Activated CD8-positive, alpha-beta memory T cell treated with anti-CD3 and anti-CD28 coated beads, Interleukin-2, amount 10 ng/mL, durations not matched to agents 7 days and 5 days (primary cell): Measurements from ENCODE around the gene CEMIP2. TPM values are rescaled to one million over a fixed set of nuclear protein-coding genes. Genes with fewer than 3 reads are reported as not detected.
"Not testable (repeated sequence)": the region's sequence is repeated elsewhere in the genome, so short reads cannot be mapped to it uniquely, and the experiment has no call there.

Source experiments
- ATAC-seq: fragments of 150-1000 bp; cut with Tn5 transposase; one replicate; pipeline ENCODE4 v1.10.0; 2021; ENCODE audit warnings: moderate library complexity
- CTCF ChIA-PET: fragments of 350-600 bp; sonication (Branson Sonifier 250); formaldehyde crosslinking; loops from one replicate; lab custom pipeline; 2021; ENCODE audit warnings: antibody characterized with exemption; lab: Charles Lee
- DNase-seq: peaks from one replicate; pipeline ENCODE4 v3.0.0-alpha.2; 2020
- H3K27ac Mint-ChIP-seq: one replicate; pipeline ENCODE4 v1.8.0; 2021; ENCODE audit warnings: mild to moderate bottlenecking, mixed read lengths
- H3K27me3 Mint-ChIP-seq: one replicate; pipeline ENCODE4 v1.8.0; 2021; ENCODE audit warnings: mixed read lengths
- H3K36me3 Mint-ChIP-seq: one replicate; pipeline ENCODE4 v1.8.0; 2021; ENCODE audit warnings: mild to moderate bottlenecking, mixed read lengths
- H3K4me1 Mint-ChIP-seq: one replicate; pipeline ENCODE4 v1.8.0; 2021; ENCODE audit warnings: mixed read lengths
- H3K4me3 Mint-ChIP-seq: one replicate; pipeline ENCODE4 v1.8.0; 2021; ENCODE audit warnings: mild to moderate bottlenecking, moderate library complexity, mixed read lengths
- H3K9me3 Mint-ChIP-seq: one replicate; pipeline ENCODE4 v1.8.0; 2022; ENCODE audit warnings: low read depth, mixed read lengths
- total RNA-seq, 2 experiments: library from RNA; stranded (reverse); gene quantifications; one replicate each; pipeline ENCODE4 v1.2.3, GENCODE V29; 2021

Gene CEMIP2
- total RNA-seq, 2 experiments from 2014 or later = 57.0 to 78.8 TPM

DNA sequence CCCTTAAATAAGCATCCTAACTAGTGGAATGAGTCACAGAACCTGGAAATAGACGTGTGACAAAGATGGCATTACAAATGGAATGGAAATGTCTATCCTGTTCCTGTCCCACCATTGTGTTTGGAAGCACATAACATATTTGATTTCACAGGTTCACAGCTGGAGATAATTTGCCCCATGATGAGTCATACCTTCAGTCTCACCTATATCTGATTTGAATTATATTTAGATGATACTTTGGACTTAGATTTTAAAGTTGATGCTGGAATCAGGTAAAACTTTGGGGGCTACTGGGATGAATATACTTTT lies 92.5 kb downstream of the CEMIP2 start:
- DNase-seq = no peak
- Mint-ChIP-seq H3K36me3 (peaks cover 7% of the 10 kb centered on the region), H3K27ac (no peak overlapping the region), H3K9me3 (no peaks in the 10 kb centered on the region), H3K4me3 (no peak overlapping the region), H3K4me1 (peaks cover 8% of the 10 kb centered on the region), H3K27me3 (no peaks in the 10 kb centered on the region)
- ATAC-seq = no peak
- CTCF ChIA-PET = no interaction called here

DNA sequence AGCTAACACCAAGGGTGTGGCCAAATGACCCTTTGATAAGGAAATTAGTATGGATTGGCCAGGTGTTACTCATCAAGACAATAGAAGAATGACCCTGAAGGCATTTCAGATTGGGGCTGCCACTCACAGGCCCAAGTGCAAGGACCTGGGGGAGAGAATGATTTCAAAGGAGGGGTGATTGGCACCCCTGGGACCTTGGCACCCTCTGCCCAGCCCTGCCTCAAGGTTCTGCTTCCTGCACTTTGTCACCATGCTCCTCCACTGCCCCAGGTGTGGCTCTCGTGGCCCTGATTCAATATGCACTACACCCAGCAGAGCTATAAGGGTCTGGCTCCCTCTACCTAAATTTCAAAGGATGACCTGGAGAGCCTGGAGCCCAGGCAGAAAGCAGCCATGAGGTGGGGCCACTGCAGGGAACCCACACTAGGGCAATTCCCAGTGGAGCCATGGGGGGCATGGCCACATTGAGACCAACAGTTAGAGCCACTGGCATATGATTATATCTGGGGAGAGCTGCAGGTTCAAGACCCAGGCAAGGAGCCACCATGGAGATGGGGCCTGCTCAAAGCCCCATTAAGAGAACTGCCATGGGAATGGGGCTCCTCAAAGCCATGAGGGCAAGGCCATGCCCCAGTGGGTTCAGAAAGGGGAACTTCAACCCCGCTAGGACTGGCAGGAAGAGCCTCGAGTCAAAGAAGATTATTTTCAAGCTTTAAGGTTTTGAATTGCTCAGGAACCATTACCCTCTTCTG lies 93.0 kb downstream of the CEMIP2 start:
- H3K9me3 Mint-ChIP-seq = no peaks in the 10 kb centered on the region
- H3K27me3 Mint-ChIP-seq = no peaks in the 10 kb centered on the region
- H3K4me1 Mint-ChIP-seq = peaks cover 8% of the 10 kb centered on the region
- ATAC-seq (no peak), DNase-seq (no peak)
- CTCF ChIA-PET = no interaction called here
- H3K4me3 Mint-ChIP-seq = no peak overlapping the region
- peaks cover 7% of the 10 kb centered on the region for H3K36me3 Mint-ChIP-seq
- no peak overlapping the region for H3K27ac Mint-ChIP-seq

DNA sequence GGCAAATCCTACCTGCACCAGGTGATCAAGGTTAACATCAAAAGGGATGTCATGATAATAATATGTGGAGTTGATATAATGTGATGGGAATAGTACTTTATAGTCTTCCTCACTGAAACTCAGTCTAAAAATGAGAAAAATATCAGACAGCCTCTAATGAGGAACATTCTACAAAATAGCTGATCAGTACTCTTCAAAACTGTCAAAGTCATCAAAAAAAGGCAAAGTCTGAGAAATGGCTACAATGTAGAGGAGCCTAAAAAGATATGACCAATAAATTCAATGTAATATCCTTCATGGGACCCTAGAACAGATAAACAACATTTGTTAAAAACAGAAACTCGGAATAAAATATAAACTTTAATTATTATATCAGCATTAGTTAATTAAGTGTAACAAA lies 95.7 kb downstream of the CEMIP2 start:
- ATAC-seq = no peak
- CTCF ChIA-PET = no interaction called here
- no peak overlapping the region for H3K27ac Mint-ChIP-seq
- no peaks in the 10 kb centered on the region for H3K9me3 Mint-ChIP-seq
- peaks cover 9% of the 10 kb centered on the region for H3K27me3 Mint-ChIP-seq
- peaks cover 3% of the 10 kb centered on the region for H3K4me1 Mint-ChIP-seq
- no peak overlapping the region for H3K4me3 Mint-ChIP-seq
- peaks cover 8% of the 10 kb centered on the region for H3K36me3 Mint-ChIP-seq
- no peak for DNase-seq

DNA sequence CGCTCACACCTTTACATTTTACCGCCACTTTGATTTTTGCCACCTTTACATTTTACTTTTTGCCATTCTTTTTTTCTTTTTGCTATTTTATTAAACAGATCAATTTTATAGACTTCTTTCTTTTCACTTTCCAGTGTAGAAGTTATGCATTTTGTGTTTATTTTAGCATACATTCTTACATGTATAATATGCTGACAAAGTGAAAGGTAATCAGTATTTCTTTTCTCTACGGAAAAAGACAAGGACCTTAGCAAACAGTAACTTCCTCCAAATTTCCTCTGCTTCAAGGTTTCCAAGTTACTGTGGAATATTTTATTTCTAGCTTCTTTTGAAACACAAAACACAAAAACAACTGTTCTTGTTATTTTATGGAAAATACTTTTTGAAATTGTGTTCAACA lies 97.0 kb downstream of the CEMIP2 start:
- peaks cover 2% of the 10 kb centered on the region for H3K36me3 Mint-ChIP-seq
- no peak for ATAC-seq
- CTCF ChIA-PET = no interaction called here
- no peak overlapping the region for H3K4me3 Mint-ChIP-seq
- H3K4me1 Mint-ChIP-seq = no peaks in the 10 kb centered on the region
- H3K9me3 Mint-ChIP-seq = no peaks in the 10 kb centered on the region
- H3K27ac Mint-ChIP-seq = no peak overlapping the region
- H3K27me3 Mint-ChIP-seq = peaks cover 9% of the 10 kb centered on the region
- DNase-seq = no peak

DNA sequence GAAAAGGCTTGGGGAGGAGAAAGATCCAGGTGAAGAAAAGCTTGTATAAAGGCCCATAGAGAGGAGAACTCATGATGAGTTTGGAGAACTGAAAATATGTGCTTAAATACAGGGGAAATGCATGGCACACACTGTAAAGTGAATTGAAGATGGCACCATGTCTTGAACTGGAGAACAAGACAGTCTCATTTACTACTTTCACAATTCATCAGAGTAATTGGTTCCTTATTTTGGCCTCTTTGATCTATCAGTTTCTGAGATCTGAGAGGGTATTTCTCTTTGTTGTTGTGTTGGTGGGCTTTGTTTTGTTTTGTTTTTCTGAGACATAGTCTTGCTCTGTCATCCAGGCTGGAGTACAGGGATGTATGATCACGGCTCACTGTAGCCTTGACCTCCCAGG lies 98.2 kb downstream of the CEMIP2 start:
- H3K27ac Mint-ChIP-seq = no peak overlapping the region
- CTCF ChIA-PET = interaction anchor here (1.6 kb wide), 1 partner anchor 10 kb away, joined by 3 read pairs; no protein-coding TSS in a partner anchor
- H3K4me3 Mint-ChIP-seq = no peak overlapping the region
- H3K27me3 Mint-ChIP-seq = peaks cover 9% of the 10 kb centered on the region
- peaks cover 2% of the 10 kb centered on the region for H3K36me3 Mint-ChIP-seq
- DNase-seq = no peak
- H3K4me1 Mint-ChIP-seq = no peaks in the 10 kb centered on the region
- ATAC-seq = no peak
- no peaks in the 10 kb centered on the region for H3K9me3 Mint-ChIP-seq

DNA sequence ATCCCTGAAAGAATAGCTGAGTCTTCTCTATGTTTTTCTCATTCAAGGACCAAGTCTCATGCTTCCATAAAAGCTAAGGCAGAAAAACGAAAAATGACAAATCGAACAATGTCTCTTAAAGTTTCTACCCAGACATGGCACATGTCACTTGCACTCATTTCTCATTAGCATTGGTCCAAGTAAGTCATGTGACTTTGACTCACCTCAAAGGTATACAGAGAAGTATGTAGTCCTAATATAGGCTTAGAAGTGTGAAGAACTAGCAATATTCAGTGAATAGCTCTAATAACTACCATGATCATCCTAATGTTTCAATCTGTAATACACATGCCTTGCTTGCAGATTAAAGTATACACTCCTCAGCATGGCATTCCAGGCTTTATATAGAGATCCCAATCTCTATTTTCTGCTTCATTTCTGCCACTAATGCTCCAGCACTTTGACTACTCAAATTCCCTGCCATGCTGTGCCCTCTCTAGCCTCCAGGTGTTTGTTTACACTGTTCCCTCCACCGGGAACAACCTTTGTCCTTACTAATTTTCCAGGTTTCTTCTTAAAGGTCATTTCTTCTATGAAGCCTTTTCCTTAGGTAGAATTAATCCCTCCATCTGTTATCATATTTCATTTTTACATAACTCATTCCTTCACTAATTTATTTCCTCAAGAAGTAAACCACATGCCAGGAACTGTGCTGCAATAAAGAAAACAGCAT lies 98.9 kb downstream of the CEMIP2 start:
- DNase-seq (no peak), ATAC-seq (no peak)
- no peak overlapping the region for H3K27ac Mint-ChIP-seq
- H3K36me3 Mint-ChIP-seq = peaks cover 2% of the 10 kb centered on the region
- CTCF ChIA-PET = interaction anchor here (1.6 kb wide), 1 partner anchor 10 kb away, joined by 3 read pairs; no protein-coding TSS in a partner anchor
- H3K9me3 Mint-ChIP-seq = no peaks in the 10 kb centered on the region
- peaks cover 9% of the 10 kb centered on the region for H3K27me3 Mint-ChIP-seq
- no peak overlapping the region for H3K4me3 Mint-ChIP-seq
- H3K4me1 Mint-ChIP-seq = no peaks in the 10 kb centered on the region

DNA sequence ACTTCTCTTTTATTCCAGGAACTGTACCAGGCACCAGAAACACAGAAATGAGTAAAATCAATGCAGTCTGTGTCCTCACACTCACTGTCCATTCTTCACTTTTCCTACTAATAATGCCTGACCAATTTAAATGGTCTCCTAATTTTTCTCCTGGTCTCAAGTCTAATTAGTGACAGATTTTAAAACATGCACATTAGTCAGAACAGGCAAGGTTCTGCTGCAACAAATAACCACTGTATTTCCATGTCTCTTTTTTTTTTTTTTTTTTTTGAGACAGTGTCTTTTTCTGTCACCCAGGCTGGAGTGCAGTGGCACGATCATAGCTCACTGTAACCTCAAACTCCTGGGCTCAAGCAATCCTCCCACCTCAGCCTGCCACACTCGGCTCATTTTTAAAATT lies 99.6 kb downstream of the CEMIP2 start:
- Mint-ChIP-seq H3K36me3 (peaks cover 2% of the 10 kb centered on the region), H3K4me3 (no peak overlapping the region), H3K27ac (no peak overlapping the region), H3K4me1 (no peaks in the 10 kb centered on the region), H3K27me3 (peaks cover 12% of the 10 kb centered on the region), H3K9me3 (no peaks in the 10 kb centered on the region)
- ATAC-seq (no peak), DNase-seq (no peak)
- CTCF ChIA-PET = interaction anchor here (1.6 kb wide), 1 partner anchor 11 kb away, joined by 3 read pairs; no protein-coding TSS in a partner anchor

DNA sequence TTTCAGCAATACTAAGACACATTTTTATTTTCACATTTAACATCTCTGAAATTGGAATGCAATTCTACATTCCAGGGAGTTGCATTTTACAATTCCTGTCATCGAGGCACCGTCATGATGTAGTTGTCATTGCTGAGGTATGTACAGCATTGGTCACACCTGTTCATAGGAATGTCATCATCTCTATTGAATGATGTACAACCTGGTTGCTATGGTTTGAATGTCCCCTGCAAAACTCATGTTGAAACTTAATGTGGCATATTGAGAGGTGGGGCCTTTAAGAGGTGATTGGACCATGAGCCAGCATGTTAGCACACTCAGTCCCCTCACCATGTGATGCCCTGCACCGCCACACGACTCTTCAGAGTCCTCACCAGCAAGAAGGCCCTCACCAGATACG lies 103.1 kb downstream of the CEMIP2 start:
- H3K36me3 Mint-ChIP-seq = peaks cover 2% of the 10 kb centered on the region
- CTCF ChIA-PET = interaction anchor here (1.0 kb wide), 1 partner anchor 31 kb away, joined by 3 read pairs; no protein-coding TSS in a partner anchor
- no peak for DNase-seq
- no peak for ATAC-seq
- H3K27me3 Mint-ChIP-seq = peaks cover 12% of the 10 kb centered on the region
- H3K4me1 Mint-ChIP-seq = peaks cover 1% of the 10 kb centered on the region
- H3K4me3 Mint-ChIP-seq = no peak overlapping the region
- H3K27ac Mint-ChIP-seq = no peak overlapping the region
- no peaks in the 10 kb centered on the region for H3K9me3 Mint-ChIP-seq

DNA sequence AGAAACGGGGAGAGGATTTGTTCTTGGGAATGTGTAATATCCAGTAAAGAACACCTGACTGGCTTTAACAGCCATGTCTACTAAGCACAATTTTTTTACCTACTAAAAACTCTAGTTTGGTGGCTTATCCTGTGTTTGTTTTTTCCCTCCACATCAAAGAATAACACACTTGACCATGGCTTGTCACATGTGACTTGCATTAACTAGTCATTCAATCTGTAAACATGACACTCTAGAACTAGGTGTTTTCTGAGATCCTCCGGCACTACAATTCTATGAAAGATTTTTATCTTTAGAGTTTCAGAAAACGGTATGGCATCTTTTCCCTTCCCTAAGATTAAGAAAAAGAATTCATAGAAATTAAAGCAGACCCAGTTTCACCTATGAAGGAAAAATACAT lies 103.7 kb downstream of the CEMIP2 start:
- H3K9me3 Mint-ChIP-seq = no peaks in the 10 kb centered on the region
- CTCF ChIA-PET = no interaction called here
- no peak for ATAC-seq
- no peak overlapping the region for H3K4me3 Mint-ChIP-seq
- peaks cover 2% of the 10 kb centered on the region for H3K36me3 Mint-ChIP-seq
- H3K27me3 Mint-ChIP-seq = peaks cover 7% of the 10 kb centered on the region
- peaks cover 1% of the 10 kb centered on the region for H3K4me1 Mint-ChIP-seq
- H3K27ac Mint-ChIP-seq = no peak overlapping the region
- DNase-seq = no peak

DNA sequence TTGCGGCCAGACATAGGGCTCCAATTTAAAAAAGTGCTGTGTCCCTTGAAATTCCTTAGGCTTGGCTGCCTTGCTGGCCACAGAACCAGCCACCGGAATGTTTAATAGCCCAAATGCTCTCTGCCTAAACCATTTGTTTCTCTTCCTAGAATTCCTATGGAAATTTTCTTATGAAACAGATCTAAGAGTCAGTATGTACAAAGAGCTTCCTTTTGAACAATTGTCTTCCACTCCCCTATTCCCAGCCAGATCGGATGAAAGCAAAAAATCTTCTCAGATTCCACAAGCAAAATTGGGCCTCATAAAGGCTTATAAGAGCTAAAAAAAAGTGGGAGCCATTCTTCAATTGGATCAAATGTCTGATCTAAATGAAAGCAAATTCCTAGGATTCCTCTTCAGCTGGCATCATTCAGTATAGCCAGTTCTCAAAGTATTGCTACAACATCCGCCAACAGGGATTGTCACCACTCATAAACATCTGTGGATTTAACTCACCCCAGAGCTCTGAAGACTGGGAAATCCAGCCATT lies 104.3 kb downstream of the CEMIP2 start:
- Mint-ChIP-seq H3K9me3 (no peaks in the 10 kb centered on the region), H3K27ac (no peak overlapping the region), H3K27me3 (peaks cover 5% of the 10 kb centered on the region), H3K4me1 (peaks cover 1% of the 10 kb centered on the region), H3K36me3 (peaks cover 2% of the 10 kb centered on the region), H3K4me3 (no peak overlapping the region)
- no peak for DNase-seq
- CTCF ChIA-PET = no interaction called here
- ATAC-seq = no peak

DNA sequence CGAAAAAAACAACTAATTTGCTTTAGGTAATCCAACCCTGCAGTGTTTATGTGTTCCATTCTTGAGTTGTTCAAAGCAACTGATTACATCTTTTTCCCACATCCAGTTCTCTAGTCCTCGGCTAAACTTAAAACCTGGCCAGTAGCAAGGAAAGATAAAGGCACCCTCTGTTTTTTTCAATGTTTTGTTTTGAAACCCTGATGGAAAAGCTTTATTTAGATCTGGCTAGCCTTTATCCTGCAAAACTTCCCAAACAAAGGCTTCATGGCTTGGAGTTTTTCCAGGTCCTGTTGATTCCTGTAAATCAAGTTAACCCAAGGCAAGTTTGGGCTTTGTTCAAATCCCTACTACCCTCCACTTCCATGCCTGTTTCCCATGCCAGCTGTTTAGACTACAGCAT lies 105.1 kb downstream of the CEMIP2 start:
- Mint-ChIP-seq H3K36me3 (peaks cover under 1% of the 10 kb centered on the region), H3K4me1 (peaks cover 1% of the 10 kb centered on the region)

DNA sequence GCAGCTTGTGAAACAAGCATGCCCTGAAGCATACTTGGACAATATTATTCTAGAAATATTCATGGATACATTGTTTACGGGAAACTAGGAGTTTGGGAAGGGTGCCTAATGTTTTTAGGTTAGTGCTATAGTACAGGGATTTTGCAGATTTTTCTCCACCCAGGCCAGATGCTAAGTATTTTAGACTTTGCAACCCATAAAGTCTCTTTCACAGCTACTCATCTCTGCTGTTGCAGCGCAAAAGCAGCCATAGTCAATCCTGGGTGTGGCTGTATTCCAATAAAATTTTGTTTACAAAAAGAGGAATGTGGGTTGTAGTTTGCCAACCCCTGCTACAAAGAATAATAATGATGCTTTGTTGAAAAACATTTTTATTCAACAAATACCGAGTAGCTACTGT lies 106.2 kb downstream of the CEMIP2 start:
- H3K27ac Mint-ChIP-seq = no peak overlapping the region
- peaks cover 1% of the 10 kb centered on the region for H3K4me1 Mint-ChIP-seq
- no peak for DNase-seq
- H3K27me3 Mint-ChIP-seq = peaks cover 9% of the 10 kb centered on the region
- H3K9me3 Mint-ChIP-seq = peaks cover 7% of the 10 kb centered on the region
- ATAC-seq = no peak
- CTCF ChIA-PET = no interaction called here
- H3K36me3 Mint-ChIP-seq = peaks cover 9% of the 10 kb centered on the region
- H3K4me3 Mint-ChIP-seq = no peak overlapping the region

More for the DNA sequence above, 105.1 kb downstream of the CEMIP2 start:
- CTCF ChIA-PET = no interaction called here
- ATAC-seq = no peak
- H3K27me3 Mint-ChIP-seq = peaks cover 5% of the 10 kb centered on the region
- no peak overlapping the region for H3K4me3 Mint-ChIP-seq
- H3K9me3 Mint-ChIP-seq = no peaks in the 10 kb centered on the region
- DNase-seq = no peak
- H3K27ac Mint-ChIP-seq = no peak overlapping the region

DNA sequence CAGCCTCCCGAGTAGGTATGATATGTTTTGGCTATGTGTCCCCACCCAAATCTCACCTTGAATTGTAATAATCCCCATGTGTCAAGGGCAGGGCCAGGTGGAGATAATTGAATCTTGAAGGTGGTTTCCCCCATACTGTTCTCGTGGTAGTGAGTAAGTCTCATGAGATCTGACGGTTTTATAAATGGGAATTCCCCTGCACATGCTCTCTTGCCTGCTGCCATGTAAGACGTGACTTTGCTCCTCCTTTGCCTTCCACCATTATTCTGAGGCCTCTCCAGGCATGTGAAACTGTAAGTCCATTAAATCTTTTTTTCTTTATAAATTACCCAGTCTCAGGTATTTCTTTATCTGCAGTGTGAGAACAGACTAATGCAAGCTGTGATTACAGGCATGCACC lies 111.0 kb downstream of the CEMIP2 start:
- CTCF ChIA-PET = not testable (repeated sequence)
- H3K36me3 Mint-ChIP-seq = peaks cover 14% of the 10 kb centered on the region

DNA sequence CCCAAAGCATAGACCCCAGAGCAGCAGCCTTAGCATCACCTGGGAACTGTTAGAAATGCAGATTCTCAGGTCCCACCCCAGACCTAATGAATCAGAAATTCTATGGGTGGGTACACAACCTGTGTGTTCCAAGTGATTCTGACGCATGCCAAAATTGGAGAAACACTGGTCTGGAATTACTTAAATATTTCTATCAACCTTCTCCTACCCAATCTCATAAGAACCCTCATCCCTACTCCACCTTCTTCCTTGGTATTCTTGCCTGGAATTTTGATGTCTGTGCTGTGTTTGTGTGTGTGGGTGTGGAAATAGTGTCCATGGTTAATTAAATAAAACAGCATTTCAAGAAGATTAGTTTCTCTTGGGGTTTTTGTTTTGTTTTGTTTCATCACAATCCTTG lies 111.8 kb downstream of the CEMIP2 start:
- H3K27ac Mint-ChIP-seq = no peak overlapping the region
- H3K4me1 Mint-ChIP-seq = peaks cover 5% of the 10 kb centered on the region
- CTCF ChIA-PET = interaction anchor here (1.2 kb wide), 1 partner anchor 10 kb away, joined by 3 read pairs; no protein-coding TSS in a partner anchor
- DNase-seq = no peak
- peaks cover 28% of the 10 kb centered on the region for H3K27me3 Mint-ChIP-seq
- peaks cover 11% of the 10 kb centered on the region for H3K9me3 Mint-ChIP-seq
- H3K4me3 Mint-ChIP-seq = no peak overlapping the region
- H3K36me3 Mint-ChIP-seq = peaks cover 15% of the 10 kb centered on the region
- no peak for ATAC-seq

More for the DNA sequence above, 111.0 kb downstream of the CEMIP2 start:
- Mint-ChIP-seq H3K9me3 (peaks cover 11% of the 10 kb centered on the region), H3K27me3 (peaks cover 25% of the 10 kb centered on the region)
- H3K4me1 Mint-ChIP-seq, DNase-seq, ATAC-seq, H3K4me3 Mint-ChIP-seq, H3K27ac Mint-ChIP-seq: not testable (repeated sequence)
